Hematopoietic multipotent progenitor cell treated with erythropoietin and hydrocortisone succinate and interleukin-3 and kit ligand, for 8 days (in vitro differentiated cells): ENCODE data around the gene CALML3.

ENCODE experiments used
- DNase-seq: peaks from one replicate; pipeline ENCODE4 v3.0.0-alpha.2; 2015

The CALML3 gene

GRCh38 chr10:5528989-5529701 is 4.4 kb downstream of the CALML3 start:
- DNase-seq, result no peak

DNA sequence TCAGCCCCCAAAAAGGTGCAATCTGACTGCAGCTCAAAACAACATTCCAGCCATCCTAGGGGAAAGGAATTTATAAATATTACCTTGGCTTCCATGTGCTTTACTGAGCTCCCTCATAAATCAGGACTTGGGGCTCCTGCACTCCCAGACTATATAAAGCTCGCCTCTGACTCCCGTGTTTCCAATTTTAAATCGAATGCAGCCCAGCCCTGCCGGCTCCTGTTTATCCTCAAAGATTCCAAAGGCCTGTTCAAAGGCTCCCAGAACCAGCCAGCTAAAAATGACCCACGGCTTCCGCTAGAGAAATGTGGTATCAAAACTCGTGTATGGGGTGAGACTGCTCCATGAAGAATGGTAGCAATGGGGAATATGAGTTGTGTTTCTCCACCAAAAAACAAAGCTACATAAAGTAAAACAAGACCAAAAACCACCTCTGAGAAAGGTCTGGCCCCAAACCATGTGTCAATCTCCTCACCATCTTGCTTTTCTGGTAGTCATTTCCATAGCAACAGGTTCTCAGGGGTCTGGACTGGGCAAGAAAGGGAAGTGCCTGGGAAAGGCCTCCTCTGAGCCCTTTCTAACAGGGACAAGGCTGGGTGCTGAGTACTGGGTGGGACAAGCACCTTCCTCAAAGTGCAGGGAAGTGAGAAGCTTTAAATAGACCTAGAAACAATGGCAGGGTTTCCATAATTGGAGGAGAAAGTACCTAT is 5.1 kb downstream of the CALML3 start:
- DNase-seq, result no peak

DNA sequence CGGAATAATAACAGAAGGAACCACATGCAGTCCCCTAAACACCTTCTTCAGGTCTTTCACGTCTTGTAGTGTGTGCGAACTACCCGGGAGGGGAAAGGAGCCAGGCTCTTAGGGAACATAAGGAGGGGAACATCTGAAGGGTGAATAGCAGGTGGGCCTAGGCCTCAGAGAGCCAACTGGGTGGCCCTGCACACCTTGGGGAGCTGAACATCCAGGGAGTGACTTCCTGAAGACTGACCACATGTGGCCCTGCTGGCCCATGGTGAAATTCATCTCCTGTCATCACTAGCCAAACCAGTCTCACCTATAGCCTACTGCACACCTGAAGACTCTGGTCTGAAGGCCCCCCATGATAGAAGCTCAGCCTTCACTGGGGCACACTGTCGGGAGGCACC is 5.6 kb downstream of the CALML3 start:
- no peak for DNase-seq

- no peak for DNase-seq
Observed at GRCh38 chr10:5530846-5531557, 6.2 kb downstream of the CALML3 start.

DNA sequence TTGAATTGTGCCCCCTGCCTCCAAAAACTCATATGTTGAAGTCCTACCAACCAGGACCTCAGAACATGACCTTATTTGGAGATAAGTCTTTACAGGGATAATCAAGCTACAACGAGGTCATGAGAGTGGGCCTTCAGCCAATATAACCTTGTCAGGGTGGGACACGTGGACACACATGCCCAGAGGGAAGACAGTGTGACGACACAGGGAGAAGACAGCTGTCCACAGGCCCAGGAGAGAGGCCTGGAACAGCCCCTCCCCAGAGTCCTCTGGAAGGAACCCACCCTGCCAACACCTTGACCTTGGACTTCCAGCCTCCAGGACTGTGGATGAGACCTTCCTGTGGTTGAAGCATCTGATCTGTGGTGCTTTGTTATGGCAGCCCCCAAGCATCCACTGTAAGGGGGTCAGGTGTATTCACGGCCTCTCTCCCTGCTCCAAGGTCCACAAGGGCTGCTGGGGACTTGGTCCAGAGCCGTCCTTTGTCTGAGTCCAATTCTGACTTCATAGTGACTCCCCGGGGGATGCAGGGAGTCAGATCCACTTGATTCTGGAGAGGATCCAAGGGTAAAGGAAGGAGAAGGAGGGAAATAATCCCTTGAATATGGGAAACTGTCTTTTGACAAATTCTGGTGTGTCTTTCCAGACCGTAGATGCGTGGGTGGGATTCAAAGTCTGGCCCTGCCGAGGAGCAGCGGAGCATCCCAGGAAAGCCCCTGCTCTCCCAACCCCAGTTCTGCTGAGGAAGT is 7.0 kb downstream of the CALML3 start:
- no peak for DNase-seq

DNA sequence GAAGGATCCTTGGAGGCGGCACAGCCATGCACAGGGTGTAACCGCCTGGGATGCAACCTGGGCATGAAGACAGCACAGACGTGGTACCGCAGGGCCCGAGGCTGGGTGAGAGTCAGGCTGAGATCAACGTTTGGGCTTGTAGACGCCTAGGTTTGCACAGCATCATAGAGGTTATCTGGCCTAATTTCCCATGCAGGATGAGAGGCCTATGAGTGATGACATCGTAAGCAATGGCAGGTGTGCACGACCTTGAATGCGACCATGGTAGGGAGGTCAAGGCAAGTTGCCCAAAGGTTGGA is 7.5 kb downstream of the CALML3 start:
- no peak for DNase-seq

DNA sequence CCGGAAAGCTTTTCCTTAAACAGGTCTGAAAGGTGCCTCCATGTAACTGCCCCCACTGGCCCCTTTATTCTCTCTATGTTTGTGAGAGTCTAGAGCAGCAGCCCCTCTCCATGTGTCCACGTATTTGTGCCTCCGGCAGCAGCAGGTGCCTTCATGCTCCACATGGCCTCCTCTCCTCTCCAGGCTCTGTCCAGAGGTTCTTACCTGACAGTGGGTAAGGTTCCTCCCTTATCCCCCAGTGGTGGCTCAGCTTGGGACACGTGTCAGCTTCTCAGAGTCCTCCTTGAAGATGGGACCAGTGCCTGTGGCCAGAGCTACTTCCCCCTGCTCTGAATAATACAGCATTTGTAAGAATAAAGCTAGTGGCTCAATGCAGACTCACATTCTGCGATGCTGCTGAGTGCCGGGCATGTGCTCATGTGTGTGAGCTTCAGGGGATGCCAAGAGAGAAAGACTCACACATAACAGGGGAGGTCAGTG is 7.9 kb downstream of the CALML3 start:
- no peak for DNase-seq

GRCh38 chr10:5533098-5533731 is 8.5 kb downstream of the CALML3 start:
- DNase-seq, result no peak

DNA sequence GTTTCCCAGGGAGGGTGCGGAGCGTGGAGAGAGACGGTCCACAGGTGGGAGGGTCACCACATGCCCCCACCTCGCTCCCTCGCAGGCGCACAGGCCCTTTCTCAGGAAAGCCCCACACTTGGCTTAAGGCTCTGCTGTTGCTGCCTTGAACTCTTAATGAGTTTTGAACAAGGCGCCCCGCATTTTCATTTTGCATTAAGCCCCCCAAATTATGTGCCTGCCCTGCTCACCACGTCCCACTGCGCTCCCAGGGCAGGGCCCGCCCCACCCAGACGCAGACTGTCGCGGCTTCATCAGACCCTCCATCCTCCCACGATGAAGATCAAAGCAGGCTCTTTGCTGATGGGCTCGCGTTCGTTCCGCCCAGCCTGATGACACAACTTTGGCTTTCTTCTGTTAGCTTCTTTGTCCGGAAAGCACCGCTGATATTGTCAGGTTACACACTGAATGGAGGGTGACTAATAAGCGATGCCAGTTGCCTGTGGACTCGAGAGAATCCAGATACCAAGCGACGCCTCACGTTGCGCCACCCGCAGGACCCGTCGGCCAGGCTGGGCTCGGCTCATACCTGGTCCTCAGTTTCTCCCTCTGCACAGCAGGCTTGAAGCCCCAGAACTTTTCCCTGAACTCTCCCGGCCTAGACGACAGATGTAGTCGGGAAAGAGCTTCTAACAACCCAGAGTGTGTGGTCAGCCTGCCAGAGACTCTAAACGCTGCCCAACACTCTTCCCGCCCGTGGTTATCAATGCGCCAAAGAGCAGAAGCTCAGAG is 9.5 kb downstream of the CALML3 start:
- DNase-seq, result no peak

GRCh38 chr10:5534880-5535856 is 10.4 kb downstream of the CALML3 start:
- DNase-seq, result no peak

GRCh38 chr10:5536486-5537081 is 11.8 kb downstream of the CALML3 start:
- no peak for DNase-seq

DNA sequence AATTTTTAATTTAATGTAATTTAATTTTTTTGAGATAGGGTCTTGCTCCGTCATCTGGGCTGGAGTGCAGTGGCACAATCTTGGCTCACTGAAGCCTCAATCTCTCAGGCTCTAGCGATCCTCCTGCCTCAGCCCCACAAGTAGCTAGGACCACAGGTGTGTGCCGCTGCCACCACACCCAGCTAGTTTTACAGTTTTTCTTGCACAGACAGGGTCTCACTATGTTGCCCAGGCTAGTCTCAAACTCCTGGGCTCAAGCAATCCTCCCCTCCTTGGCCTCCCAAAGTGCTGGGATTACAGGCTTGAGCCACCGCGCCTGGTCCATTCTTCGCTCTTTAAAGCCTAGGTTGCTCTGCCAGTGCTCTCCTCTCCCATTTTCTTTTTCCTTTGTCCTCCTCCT is 12.9 kb downstream of the CALML3 start:
- no peak for DNase-seq

- DNase-seq, result no peak
Observed at GRCh38 chr10:5538446-5538845, 13.7 kb downstream of the CALML3 start.

- peak; percentile 71 for DNase-seq
Observed at GRCh38 chr10:5538892-5539651, 14.3 kb downstream of the CALML3 start.

DNA sequence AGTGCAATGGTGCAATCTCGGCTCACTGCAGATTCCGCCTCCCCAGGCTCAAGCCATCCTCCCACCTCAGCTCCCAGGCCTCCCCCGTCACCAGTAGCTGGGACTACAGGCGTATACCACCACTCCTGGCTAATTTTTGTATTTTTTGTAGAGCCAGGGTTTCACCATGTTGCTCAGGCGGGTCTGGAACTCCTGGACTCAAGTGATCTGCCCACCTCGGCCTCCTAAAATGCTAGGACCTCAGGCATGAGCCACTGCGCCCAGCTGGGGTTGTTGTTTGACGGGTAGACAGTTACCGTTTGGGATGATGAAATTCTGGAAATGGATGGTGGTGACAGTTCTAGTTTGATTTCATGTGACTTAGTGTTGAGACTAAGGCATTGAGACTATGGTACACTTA is 15.3 kb downstream of the CALML3 start:
- no peak for DNase-seq

GRCh38 chr10:5540891-5541290 is 16.1 kb downstream of the CALML3 start:
- no peak for DNase-seq

DNA sequence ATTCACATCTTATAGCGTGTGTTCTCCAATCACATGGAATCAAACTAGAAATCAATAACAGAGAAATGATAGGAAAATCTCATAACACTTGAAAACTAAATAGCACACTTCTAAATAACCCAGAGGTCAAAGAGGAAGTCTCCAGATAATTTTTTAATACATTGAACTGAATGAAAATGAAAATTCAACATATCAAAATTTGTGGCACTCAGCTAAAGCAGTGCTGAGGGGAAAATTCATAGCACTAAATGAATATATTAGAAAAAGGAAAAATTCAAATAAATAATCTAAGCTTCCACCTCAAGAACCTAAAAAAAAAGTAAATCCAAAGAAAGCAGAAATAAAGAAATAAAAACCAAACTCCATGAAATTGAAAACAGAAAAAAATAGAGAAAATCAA is 17.3 kb downstream of the CALML3 start:
- no peak for DNase-seq

DNA sequence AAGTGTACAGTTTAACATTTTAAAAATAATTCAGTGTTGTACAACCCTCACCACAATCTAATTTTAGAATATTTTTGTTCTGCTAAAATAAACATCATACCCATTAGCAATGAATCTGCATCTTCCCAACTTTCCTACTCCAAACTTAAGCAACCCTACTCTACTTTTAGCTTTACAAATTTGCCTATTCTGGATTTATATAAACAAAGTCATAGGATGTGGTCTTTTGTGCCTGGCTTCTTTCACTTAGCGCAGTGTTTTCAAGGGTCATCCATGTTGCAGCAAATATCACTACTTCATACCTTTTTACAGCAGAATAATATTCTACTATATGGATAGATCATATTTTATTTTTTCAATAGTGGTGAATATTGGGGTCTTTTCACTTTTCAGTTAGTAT is 18.9 kb downstream of the CALML3 start:
- DNase-seq, result no peak

GRCh38 chr10:5544216-5544805 is 19.6 kb downstream of the CALML3 start:
- no peak for DNase-seq
